ENCODE data around the gene INHBB.

The INHBB gene

GRCh38 chr2:120374821-120375220, 28.9 kb downstream of the INHBB start:
- H3K9ac ChIP-seq (ENCODE audit: low read length): no peak overlapping the region
- H2AFZ ChIP-seq (ENCODE audit: low read depth, low read length, severe bottlenecking): no peak overlapping the region
- no peak overlapping the region for H3K4me2 ChIP-seq (ENCODE audit: low read depth, low read length, poor library complexity, severe bottlenecking)
- no peak overlapping the region for H3K27ac ChIP-seq (ENCODE audit: low read depth, low read length)
- no peaks in the 10 kb centered on the region for H3K79me2 ChIP-seq (ENCODE audit: insufficient read depth, low read length)
- TF ChIP-seq EZH2phosphoT487 (conservative IDR thresholded peaks at IDR 0.05; ENCODE audit: low read length): no peak
- no peak for TF ChIP-seq CTCF (IDR thresholded peaks at IDR 0.05; ENCODE audit: insufficient read depth, low read length, poor library complexity, severe bottlenecking)
- H3K9me3 ChIP-seq (ENCODE audit: insufficient read depth, low read length): no peaks in the 10 kb centered on the region
- H3F3A ChIP-seq (ENCODE audit: insufficient read depth): no peaks in the 10 kb centered on the region
- H3K27me3 ChIP-seq (ENCODE audit: low read length): no peaks in the 10 kb centered on the region
- no peaks in the 10 kb centered on the region for H4K20me1 ChIP-seq (ENCODE audit: low read depth, low read length)
- no peak overlapping the region for H3K4me3 ChIP-seq (ENCODE audit: insufficient read depth, low read length, poor library complexity, severe bottlenecking)
- H3K36me3 ChIP-seq (ENCODE audit: low read length): no peaks in the 10 kb centered on the region
- no peaks in the 10 kb centered on the region for H3K9me2 ChIP-seq (replicated peaks; ENCODE audit: insufficient read depth, low read length)

GRCh38 chr2:120375251-120376020, 29.5 kb downstream of the INHBB start:
- H3K27ac ChIP-seq (ENCODE audit: low read depth, low read length): no peak overlapping the region
- TF ChIP-seq CTCF (IDR thresholded peaks at IDR 0.05; ENCODE audit: insufficient read depth, low read length, poor library complexity, severe bottlenecking) (no peak), EZH2phosphoT487 (conservative IDR thresholded peaks at IDR 0.05; ENCODE audit: low read length) (no peak)
- no peaks in the 10 kb centered on the region for H3K36me3 ChIP-seq (ENCODE audit: low read length)
- H3F3A ChIP-seq (ENCODE audit: insufficient read depth): no peaks in the 10 kb centered on the region
- H3K79me2 ChIP-seq (ENCODE audit: insufficient read depth, low read length): no peaks in the 10 kb centered on the region
- H3K9me3 ChIP-seq (ENCODE audit: insufficient read depth, low read length): no peaks in the 10 kb centered on the region
- no peaks in the 10 kb centered on the region for H4K20me1 ChIP-seq (ENCODE audit: low read depth, low read length)
- no peak overlapping the region for H3K4me2 ChIP-seq (ENCODE audit: low read depth, low read length, poor library complexity, severe bottlenecking)
- no peaks in the 10 kb centered on the region for H3K27me3 ChIP-seq (ENCODE audit: low read length)
- H3K9me2 ChIP-seq (replicated peaks; ENCODE audit: insufficient read depth, low read length): no peaks in the 10 kb centered on the region
- H3K4me3 ChIP-seq (ENCODE audit: insufficient read depth, low read length, poor library complexity, severe bottlenecking): no peak overlapping the region
- H2AFZ ChIP-seq (ENCODE audit: low read depth, low read length, severe bottlenecking): no peak overlapping the region
- H3K9ac ChIP-seq (ENCODE audit: low read length): no peak overlapping the region

GRCh38 chr2:120376101-120376500, 30.2 kb downstream of the INHBB start:
- Histone ChIP-seq H3K27me3 (ENCODE audit: low read length) (no peaks in the 10 kb centered on the region), H3F3A (ENCODE audit: insufficient read depth) (no peaks in the 10 kb centered on the region), H3K4me3 (ENCODE audit: insufficient read depth, low read length, poor library complexity, severe bottlenecking) (no peak overlapping the region), H3K9me3 (ENCODE audit: insufficient read depth, low read length) (no peaks in the 10 kb centered on the region), H3K4me2 (ENCODE audit: low read depth, low read length, poor library complexity, severe bottlenecking) (no peak overlapping the region), H2AFZ (ENCODE audit: low read depth, low read length, severe bottlenecking) (no peak overlapping the region), H3K9ac (ENCODE audit: low read length) (no peak overlapping the region), H3K9me2 (replicated peaks; ENCODE audit: insufficient read depth, low read length) (no peaks in the 10 kb centered on the region), H3K36me3 (ENCODE audit: low read length) (no peaks in the 10 kb centered on the region), H4K20me1 (ENCODE audit: low read depth, low read length) (no peaks in the 10 kb centered on the region), H3K79me2 (ENCODE audit: insufficient read depth, low read length) (no peaks in the 10 kb centered on the region), H3K27ac (ENCODE audit: low read depth, low read length) (no peak overlapping the region)
- no peak for TF ChIP-seq CTCF (IDR thresholded peaks at IDR 0.05; ENCODE audit: insufficient read depth, low read length, poor library complexity, severe bottlenecking)

All from SU-DHL-6 (cell line).